ENCODE results near the gene RBFOX1.

DNA sequence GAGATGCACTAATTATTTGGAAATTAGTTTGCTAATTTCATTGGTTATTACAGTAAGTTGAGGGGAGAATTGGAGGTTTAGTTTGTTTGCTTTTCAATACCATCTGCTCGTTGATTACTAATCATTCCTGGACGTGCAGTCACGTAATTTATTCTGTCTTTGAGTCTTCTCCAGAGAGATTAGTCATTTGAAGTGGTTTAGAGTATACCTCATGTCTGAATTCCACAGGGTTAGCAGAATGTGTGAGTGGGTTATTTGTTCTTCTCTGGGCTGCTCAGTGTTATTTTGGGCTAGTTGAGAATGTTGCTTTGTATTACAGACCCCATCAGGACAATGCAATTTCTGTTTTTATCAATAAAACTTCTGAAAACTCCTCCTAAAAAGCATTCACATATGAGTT lies 265.0 kb downstream of the RBFOX1 start:
- TF ChIP-seq POLR2AphosphoS5 (IDR thresholded peaks at IDR 0.05) (no peak), POLR2A (IDR thresholded peaks at IDR 0.05; ENCODE audit: low read depth) (no peak)
